ENCODE data around the gene SSB. TPM values are rescaled to one million over a fixed set of nuclear protein-coding genes. Genes with fewer than 3 reads are reported as not detected.

SSB gene
- total RNA-seq, 4 donors from 2014 or later: 110 to 266 (median 171) TPM

DNA sequence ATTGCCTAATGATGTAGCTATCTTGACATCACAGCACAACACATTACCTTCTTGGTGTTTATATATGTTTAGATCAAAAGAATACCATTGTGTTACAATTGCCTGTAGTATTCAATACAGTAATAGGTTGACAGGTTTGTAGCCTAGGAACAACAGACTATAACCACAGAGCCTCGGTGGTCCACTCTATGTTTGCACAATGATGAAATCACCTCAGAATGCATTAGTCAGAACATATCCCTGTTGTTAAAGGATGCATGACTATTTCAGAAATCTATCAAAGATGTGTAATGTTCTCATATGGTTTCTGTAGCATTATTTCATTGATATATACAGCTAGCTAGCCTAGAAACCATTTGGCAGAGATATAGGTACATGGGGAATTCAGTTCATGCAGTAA, 17.2 kb downstream of the SSB start:
- TF ChIP-seq, protein P1, sequence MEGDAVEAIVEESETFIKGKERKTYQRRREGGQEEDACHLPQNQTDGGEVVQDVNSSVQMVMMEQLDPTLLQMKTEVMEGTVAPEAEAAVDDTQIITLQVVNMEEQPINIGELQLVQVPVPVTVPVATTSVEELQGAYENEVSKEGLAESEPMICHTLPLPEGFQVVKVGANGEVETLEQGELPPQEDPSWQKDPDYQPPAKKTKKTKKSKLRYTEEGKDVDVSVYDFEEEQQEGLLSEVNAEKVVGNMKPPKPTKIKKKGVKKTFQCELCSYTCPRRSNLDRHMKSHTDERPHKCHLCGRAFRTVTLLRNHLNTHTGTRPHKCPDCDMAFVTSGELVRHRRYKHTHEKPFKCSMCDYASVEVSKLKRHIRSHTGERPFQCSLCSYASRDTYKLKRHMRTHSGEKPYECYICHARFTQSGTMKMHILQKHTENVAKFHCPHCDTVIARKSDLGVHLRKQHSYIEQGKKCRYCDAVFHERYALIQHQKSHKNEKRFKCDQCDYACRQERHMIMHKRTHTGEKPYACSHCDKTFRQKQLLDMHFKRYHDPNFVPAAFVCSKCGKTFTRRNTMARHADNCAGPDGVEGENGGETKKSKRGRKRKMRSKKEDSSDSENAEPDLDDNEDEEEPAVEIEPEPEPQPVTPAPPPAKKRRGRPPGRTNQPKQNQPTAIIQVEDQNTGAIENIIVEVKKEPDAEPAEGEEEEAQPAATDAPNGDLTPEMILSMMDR (IDR thresholded peaks at IDR 0.05; ENCODE audit: low read depth): no peak

DNA sequence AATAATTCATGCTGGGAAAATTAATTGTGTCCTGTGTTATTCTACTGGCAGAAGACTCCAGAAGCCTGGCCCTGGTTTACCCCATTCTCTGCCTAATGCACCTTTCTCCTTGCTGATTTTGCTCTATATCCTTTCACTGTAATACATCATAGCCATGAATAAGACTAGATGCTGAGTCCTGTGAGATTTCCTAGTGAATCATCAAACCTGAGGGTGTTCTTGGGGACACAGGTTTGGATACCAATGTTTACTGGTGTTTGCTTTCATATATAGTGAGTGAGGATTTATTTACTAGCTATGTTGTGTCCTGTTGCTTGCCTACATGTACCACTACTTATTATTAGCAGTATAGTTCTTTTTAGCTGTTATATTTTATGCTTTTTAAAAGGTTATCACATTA, 19.6 kb downstream of the SSB start:
- TF ChIP-seq, protein P1 (IDR thresholded peaks at IDR 0.05; ENCODE audit: low read depth): no peak

- TF ChIP-seq, protein P1 (IDR thresholded peaks at IDR 0.05; ENCODE audit: low read depth): no peak
Measured at GRCh38 chr2:169819106-169819505, 20.4 kb downstream of the SSB start.

DNA sequence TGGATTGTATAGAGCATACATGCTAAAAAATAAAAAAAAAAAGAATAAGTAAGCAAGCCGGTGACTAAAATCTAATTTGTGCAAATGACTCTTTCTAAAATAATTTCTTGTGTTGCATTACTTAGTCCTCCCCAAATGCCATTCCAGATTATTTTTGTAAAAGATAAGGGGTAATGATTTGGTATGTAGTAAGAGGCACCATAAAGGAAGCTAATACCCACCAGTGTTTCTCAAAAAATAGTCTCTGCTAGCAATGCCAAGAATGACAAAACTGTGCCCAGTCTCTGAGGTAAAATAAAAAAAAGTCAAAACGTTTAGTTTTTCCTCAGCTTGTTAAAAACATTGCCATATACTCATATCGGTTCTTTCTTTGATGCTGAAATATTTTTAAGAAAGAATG, 23.4 kb downstream of the SSB start:
- TF ChIP-seq, protein P1 (IDR thresholded peaks at IDR 0.05; ENCODE audit: low read depth): no peak

DNA sequence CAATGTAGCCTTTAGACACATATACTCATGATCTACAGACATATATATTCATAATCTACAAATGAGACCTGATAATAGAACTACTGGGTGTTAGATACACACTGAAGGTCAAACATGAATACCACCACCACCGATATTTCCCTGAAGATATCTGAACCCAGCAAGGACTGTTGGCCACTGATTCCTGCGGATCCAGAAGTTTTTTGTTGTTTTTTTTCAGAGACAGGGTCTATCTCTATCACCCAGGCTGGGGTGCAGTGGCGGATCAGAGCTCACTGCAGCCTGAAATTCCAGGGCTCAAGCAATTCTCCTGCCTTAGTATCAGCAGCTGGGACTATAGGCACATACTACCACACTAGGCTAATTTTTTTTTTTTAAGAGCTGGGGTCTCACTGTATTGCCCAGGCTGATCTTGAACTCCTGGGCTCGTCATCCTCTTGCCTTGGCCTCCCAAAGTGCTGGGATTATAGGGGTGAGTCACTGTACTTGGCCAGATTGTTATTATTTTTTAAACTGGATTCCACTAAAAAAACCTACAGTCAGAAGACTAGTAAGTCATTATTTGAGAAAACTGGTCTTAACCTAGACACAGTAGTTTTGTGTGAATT, 24.2 kb downstream of the SSB start:
- TF ChIP-seq, protein P1 (IDR thresholded peaks at IDR 0.05; ENCODE audit: low read depth): no peak

DNA sequence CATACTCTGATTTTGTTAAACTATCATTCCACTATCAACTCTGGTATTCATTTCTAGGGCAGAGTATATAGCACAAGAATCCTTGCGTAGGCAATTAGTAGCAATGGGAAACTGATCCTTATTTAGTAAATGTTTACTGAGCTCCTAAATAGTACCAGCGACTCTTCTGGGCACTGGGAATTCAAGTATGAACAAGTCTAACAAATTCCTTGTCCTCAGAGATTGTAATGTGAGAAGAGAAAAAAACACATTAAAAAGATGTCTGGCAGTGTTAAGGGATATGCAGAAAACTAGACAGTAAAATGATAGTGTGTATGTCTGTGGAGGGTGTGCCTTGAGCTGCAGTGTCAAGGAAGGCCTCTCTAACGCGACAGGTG, 25.3 kb downstream of the SSB start:
- TF ChIP-seq, protein P1 (IDR thresholded peaks at IDR 0.05; ENCODE audit: low read depth): no peak

DNA sequence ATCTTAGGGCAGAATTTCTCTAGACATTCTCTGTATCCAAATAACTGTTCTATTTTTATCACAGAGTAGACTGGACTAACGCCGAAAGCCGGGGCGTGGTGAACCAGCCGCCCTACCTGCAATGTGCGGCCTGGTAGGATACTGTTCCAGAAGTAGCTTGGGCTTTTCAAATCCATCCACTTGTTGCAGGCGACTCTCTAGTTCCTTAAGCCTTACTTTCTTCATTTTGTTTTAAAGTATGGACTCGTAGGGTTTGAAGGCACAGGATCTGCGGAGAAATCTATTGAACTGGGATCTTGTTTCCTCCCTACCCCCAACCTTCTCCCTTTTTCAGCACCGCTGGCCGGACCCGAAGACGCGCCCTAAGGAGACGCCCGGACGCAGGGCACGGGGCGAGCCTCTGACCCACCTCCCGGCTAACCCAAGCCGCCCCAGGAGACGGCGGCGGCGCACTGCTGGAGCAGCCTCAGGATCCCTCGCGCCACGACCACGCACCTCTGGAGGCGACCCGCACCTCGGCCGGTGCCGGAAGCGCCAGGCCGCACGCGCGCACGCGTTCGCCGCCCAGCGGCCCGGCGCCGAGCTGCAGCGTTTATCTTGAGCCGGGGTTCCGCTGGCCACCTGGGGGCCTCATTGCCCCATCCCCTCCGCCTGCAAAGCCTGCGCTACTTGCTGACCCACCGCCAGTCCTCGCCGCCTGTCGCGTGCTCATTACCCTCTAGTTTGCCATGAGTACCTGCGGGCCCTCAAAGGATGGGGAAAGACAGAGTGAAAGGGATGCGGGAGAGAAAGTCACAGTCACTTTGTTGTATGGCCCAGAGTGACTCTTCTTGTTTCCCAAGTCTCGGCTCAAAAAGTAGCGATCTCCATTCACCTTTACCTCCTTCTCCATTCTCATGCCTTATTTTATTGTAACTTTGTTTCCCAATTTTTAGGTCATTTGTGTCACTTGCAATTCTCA, 26.0 kb downstream of the SSB start, which contains the start of gene METTL5:
METTL5 (minus strand) TSS at position 533 of the 961 bp plus-strand sequence; CDS start at position 225, 308 bp downstream.
- TF ChIP-seq, protein P1 (IDR thresholded peaks at IDR 0.05; ENCODE audit: low read depth): no peak
